Natural killer cell (primary cell): ENCODE measurements around the gene PANK4. TPM values are rescaled to one million over a fixed set of nuclear protein-coding genes. Genes with fewer than 3 reads are reported as not detected.

Experiments
- ATAC-seq, 3 donors: fragments of 150-1000 bp in 2 of 3; fragments of 200-7000 bp in 1 of 3; cut with Tn5 transposase; 1 replicate in 1 of 3; 2 replicates in 2 of 3; pipeline ENCODE4 v1.10.0; 2021; ENCODE audit warnings: mild to moderate bottlenecking in 2 of 3, moderate library complexity in 2 of 3
- DNase-seq, 2 donors: peaks; one replicate each; pipeline versions ENCODE4 v3.0.0 to v3.0.0-alpha.2; 2013 to 2021; ENCODE audit warnings: mixed read lengths in 1 of 2
- H3K27ac ChIP-seq: one replicate; pipeline ENCODE4 v1.5.1; 2013; ENCODE audit warnings: mild to moderate bottlenecking, low read length
- H3K27me3 ChIP-seq: one replicate; pipeline ENCODE4 v1.6.1; 2013; ENCODE audit warnings: low read length; ENCODE audit not compliant: control insufficient read depth, insufficient read depth
- H3K36me3 ChIP-seq: one replicate; pipeline ENCODE4 v1.6.1; 2013; ENCODE audit warnings: low read length; ENCODE audit not compliant: control insufficient read depth, insufficient read depth
- H3K4me1 ChIP-seq: one replicate; pipeline ENCODE4 v1.6.1; 2013; ENCODE audit warnings: low read length; ENCODE audit not compliant: control insufficient read depth, insufficient read depth
- H3K4me3 ChIP-seq: one replicate; pipeline ENCODE4 v1.5.1; 2013; ENCODE audit warnings: low read length
- H3K9me3 ChIP-seq: one replicate; pipeline ENCODE4 v1.6.1; 2013; ENCODE audit warnings: low read length; ENCODE audit not compliant: control insufficient read depth, insufficient read depth
- H3K27ac Mint-ChIP-seq, 2 donors: one replicate each; pipeline ENCODE4 v1.8.0; 2022; ENCODE audit warnings: mild to moderate bottlenecking in 2 of 2, mixed read lengths in 2 of 2, moderate library complexity in 1 of 2
- H3K27me3 Mint-ChIP-seq, 2 donors: one replicate each; pipeline ENCODE4 v1.8.0; 2022; ENCODE audit warnings: low read depth in 2 of 2, mixed read lengths in 2 of 2
- H3K36me3 Mint-ChIP-seq: one replicate; pipeline ENCODE4 v1.8.0; 2022; ENCODE audit warnings: mixed read lengths
- H3K4me1 Mint-ChIP-seq, 2 donors: one replicate each; pipeline ENCODE4 v1.8.0; 2022; ENCODE audit warnings: mixed read lengths in 2 of 2
- H3K4me3 Mint-ChIP-seq: one replicate; pipeline ENCODE4 v1.8.0; 2022; ENCODE audit warnings: mild to moderate bottlenecking, moderate library complexity, mixed read lengths
- H3K9me3 Mint-ChIP-seq, 2 donors: one replicate each; pipeline ENCODE4 v1.8.0; 2022; ENCODE audit warnings: mixed read lengths in 2 of 2
- WGBS: methylation state at CpG from one replicate; pipeline ENCODE4 v1.1.7; 2013; ENCODE audit warnings: missing lambda C conversion rate; ENCODE audit not compliant: insufficient coverage; 5-methylcytosine and 5-hydroxymethylcytosine counted together
- intact Hi-C: fragments of 100-400 bp; cut with micrococcal nuclease; formaldehyde crosslinking; loops from one replicate; pipeline ENCODE4 v1.14.2; 2022
- total RNA-seq, 4 donors: library from RNA; stranded (reverse); fragments of 120-200 nt in 1 of 4; gene quantifications; one replicate each; pipeline versions ENCODE4 v1.2.3 to v1.2.4, GENCODE V29; 2013 to 2022
- TF ChIP-seq, protein P1 (sequence below): fragments of 200-600 bp; IDR thresholded peaks from one replicate; pipeline ENCODE4 v1.8.0; 2022; ENCODE audit warnings: antibody characterized with exemption

The PANK4 gene
- total RNA-seq, 3 donors from 2014 or later (not counting 1 experiment from before 2014, with no cell fraction given): 48.2 to 75.7 (median 61.8) TPM

DNA sequence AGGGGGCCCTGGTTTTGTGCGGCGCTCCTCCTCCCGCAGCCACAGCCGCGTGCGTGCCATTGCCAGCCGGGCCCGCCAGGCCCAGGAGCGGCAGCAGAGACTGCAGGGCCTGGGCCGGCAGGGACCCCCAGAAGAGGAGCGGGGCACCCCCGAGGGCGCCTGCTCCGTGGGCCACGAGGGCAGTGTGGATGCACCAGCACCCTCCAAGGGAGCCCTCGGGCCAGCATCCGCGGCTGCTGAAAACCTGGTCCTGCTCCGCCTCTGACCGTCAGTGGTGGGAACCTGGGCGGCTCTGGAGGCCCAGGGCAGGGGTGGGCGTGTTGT lies 21.5 kb downstream of the PANK4 start:
- Histone ChIP-seq H3K4me3 (no peak overlapping the region), H3K27ac (no peak overlapping the region), H3K9me3 (no peaks in the 10 kb centered on the region), H3K36me3 (peaks cover 16% of the 10 kb centered on the region), H3K4me1 (peaks cover 25% of the 10 kb centered on the region), H3K27me3 (no peaks in the 10 kb centered on the region)
- DNase-seq (no peak), ATAC-seq (no peak)
- intact Hi-C loops: no loop called here
- Mint-ChIP-seq H3K4me1 (peaks cover 6 to 19% of the 10 kb centered on the region in 2 donors), H3K9me3 (no peaks in the 10 kb centered on the region), H3K27ac (no peak overlapping the region), H3K36me3 (no peaks in the 10 kb centered on the region), H3K4me3 (no peak overlapping the region), H3K27me3 (no peaks in the 10 kb centered on the region)
- TF ChIP-seq, protein P1, sequence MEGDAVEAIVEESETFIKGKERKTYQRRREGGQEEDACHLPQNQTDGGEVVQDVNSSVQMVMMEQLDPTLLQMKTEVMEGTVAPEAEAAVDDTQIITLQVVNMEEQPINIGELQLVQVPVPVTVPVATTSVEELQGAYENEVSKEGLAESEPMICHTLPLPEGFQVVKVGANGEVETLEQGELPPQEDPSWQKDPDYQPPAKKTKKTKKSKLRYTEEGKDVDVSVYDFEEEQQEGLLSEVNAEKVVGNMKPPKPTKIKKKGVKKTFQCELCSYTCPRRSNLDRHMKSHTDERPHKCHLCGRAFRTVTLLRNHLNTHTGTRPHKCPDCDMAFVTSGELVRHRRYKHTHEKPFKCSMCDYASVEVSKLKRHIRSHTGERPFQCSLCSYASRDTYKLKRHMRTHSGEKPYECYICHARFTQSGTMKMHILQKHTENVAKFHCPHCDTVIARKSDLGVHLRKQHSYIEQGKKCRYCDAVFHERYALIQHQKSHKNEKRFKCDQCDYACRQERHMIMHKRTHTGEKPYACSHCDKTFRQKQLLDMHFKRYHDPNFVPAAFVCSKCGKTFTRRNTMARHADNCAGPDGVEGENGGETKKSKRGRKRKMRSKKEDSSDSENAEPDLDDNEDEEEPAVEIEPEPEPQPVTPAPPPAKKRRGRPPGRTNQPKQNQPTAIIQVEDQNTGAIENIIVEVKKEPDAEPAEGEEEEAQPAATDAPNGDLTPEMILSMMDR: no peak
- WGBS: 79% methylated on average over 22 of the region's 22 CpGs

DNA sequence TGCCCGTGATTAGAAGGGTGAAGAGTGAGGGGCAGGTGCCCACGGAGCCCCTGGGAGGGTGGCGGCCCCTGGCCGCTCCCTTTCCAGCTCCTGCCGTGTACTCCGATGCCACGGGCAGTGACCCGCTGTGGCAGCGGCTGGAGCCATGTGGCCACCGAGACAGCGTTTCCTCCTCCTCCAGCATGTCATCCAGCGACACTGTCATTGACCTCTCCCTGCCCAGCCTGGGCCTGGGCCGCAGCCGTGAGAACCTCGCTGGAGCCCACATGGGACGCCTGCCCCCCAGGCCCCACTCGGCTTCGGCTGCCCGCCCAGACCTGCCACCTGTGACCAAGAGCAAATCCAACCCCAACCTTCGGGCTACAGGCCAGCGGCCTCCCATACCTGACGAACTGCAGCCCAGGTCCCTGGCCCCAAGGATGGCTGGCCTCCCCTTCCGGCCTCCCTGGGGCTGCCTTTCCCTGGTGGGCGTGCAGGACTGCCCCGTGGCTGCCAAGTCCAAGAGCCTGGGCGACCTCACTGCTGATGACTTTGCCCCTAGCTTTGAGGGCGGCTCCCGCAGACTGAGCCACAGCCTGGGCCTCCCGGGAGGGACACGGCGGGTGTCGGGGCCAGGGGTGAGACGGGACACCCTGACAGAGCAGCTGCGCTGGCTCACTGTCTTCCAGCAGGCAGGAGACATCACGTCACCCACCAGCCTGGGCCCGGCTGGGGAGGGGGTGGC lies 22.0 kb downstream of the PANK4 start:
- no peak overlapping the region for H3K4me3 Mint-ChIP-seq
- Histone ChIP-seq H3K36me3 (peaks cover 11% of the 10 kb centered on the region), H3K4me3 (no peak overlapping the region), H3K4me1 (peaks cover 30% of the 10 kb centered on the region), H3K27ac (no peak overlapping the region), H3K9me3 (no peaks in the 10 kb centered on the region), H3K27me3 (no peaks in the 10 kb centered on the region)
- no peak overlapping the region for H3K27ac Mint-ChIP-seq
- H3K4me1 Mint-ChIP-seq: peaks cover 7 to 24% of the 10 kb centered on the region in 2 donors
- no peaks in the 10 kb centered on the region for H3K9me3 Mint-ChIP-seq
- intact Hi-C loops: no loop called here
- DNase-seq (no peak), ATAC-seq (no peak)
- no peaks in the 10 kb centered on the region for H3K27me3 Mint-ChIP-seq
- WGBS: 85% methylated on average over 36 of the region's 36 CpGs
- no peaks in the 10 kb centered on the region for H3K36me3 Mint-ChIP-seq
- TF ChIP-seq, protein P1: no peak

DNA sequence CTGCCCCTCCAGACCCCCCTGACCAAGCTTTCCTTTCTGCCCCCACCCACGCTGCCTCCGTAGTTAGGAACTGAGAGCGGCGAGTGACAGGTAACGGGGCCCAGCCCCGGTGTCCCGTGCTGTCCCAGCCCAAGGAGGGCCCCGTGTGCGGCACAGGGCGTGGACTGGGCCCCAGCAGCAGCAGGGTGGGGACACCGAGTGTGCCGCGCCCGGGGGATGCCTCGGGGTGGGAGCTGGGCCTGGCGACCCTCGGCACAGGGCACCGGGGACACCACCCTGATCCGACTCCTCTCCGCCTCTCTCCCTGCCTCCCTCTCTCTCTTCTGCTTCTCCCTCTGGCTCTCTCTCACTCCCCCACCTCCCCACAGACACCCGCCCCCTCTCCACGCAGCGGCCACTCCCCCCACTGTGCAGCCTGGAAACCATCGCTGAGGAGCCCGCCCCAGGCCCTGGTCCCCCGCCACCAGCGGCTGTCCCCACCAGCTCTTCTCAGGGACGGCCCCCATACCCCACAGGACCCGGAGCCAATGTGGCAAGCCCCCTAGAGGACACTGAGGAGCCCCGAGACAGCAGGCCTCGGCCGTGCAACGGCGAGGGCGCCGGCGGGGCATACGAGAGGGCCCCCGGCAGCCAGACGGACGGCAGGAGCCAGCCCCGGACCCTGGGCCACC lies 22.7 kb downstream of the PANK4 start:
- H3K27me3 ChIP-seq: no peaks in the 10 kb centered on the region

More for the DNA sequence above, 22.7 kb downstream of the PANK4 start:
- peaks cover 7 to 29% of the 10 kb centered on the region in 2 donors for H3K4me1 Mint-ChIP-seq
- H3K9me3 Mint-ChIP-seq: no peaks in the 10 kb centered on the region
- H3K4me3 Mint-ChIP-seq: no peak overlapping the region
- peaks cover 37% of the 10 kb centered on the region for H3K4me1 ChIP-seq
- DNase-seq (no peak), ATAC-seq (no peak)
- H3K27me3 Mint-ChIP-seq: no peaks in the 10 kb centered on the region
- H3K36me3 Mint-ChIP-seq: no peaks in the 10 kb centered on the region
- no peak overlapping the region for H3K4me3 ChIP-seq
- no peak overlapping the region for H3K27ac ChIP-seq
- peaks cover 5% of the 10 kb centered on the region for H3K36me3 ChIP-seq
- H3K27ac Mint-ChIP-seq: no peak overlapping the region
- TF ChIP-seq, protein P1: no peak
- no peaks in the 10 kb centered on the region for H3K9me3 ChIP-seq
- intact Hi-C loops: no loop called here
- 70% methylated on average over 39 of the region's 42 CpGs for WGBS
